ENCODE data around the gene LYRM4. TPM values are rescaled to one million over a fixed set of nuclear protein-coding genes. Genes with fewer than 3 reads are reported as not detected.

Gene LYRM4
- total RNA-seq, 1 donor from 2014 or later = 27.1 TPM

- H3K27me3 Mint-ChIP-seq (ENCODE audit: unreplicated experiment) = no peaks in the 10 kb centered on the region
- H3K9me3 Mint-ChIP-seq (ENCODE audit: unreplicated experiment) = no peaks in the 10 kb centered on the region
- H3K36me3 Mint-ChIP-seq (ENCODE audit: unreplicated experiment) = no peaks in the 10 kb centered on the region
- H3K4me1 Mint-ChIP-seq (ENCODE audit: unreplicated experiment) = peaks cover 48% of the 10 kb centered on the region
- TF ChIP-seq CTCF (IDR thresholded peaks at IDR 0.05) = no peak
- DNase-seq (ENCODE audit: extremely low spot score, unreplicated experiment) = no peak
- no peak overlapping the region for H3K27ac Mint-ChIP-seq (ENCODE audit: unreplicated experiment)
- H3K4me3 Mint-ChIP-seq (ENCODE audit: unreplicated experiment) = no peak overlapping the region
Observed at GRCh38 chr6:5211492-5211891, 49.3 kb downstream of the LYRM4 start.

GRCh38 chr6:5208471-5208971 is 52.2 kb downstream of the LYRM4 start:
- Mint-ChIP-seq H3K36me3 (ENCODE audit: unreplicated experiment) (no peaks in the 10 kb centered on the region), H3K4me3 (ENCODE audit: unreplicated experiment) (peak overlapping the region; percentile 11), H3K9me3 (ENCODE audit: unreplicated experiment) (no peaks in the 10 kb centered on the region), H3K27me3 (ENCODE audit: unreplicated experiment) (no peaks in the 10 kb centered on the region), H3K27ac (ENCODE audit: unreplicated experiment) (peak overlapping the region; percentile 48), H3K4me1 (ENCODE audit: unreplicated experiment) (peaks cover 40% of the 10 kb centered on the region)
- DNase-seq (ENCODE audit: extremely low spot score, unreplicated experiment) = no peak
- no peak for TF ChIP-seq CTCF (IDR thresholded peaks at IDR 0.05)

GRCh38 chr6:5208057-5208456 is 52.7 kb downstream of the LYRM4 start:
- H3K4me1 Mint-ChIP-seq (ENCODE audit: unreplicated experiment) = peaks cover 40% of the 10 kb centered on the region
- TF ChIP-seq CTCF (IDR thresholded peaks at IDR 0.05) = no peak
- no peaks in the 10 kb centered on the region for H3K36me3 Mint-ChIP-seq (ENCODE audit: unreplicated experiment)
- no peak for DNase-seq (ENCODE audit: extremely low spot score, unreplicated experiment)
- H3K9me3 Mint-ChIP-seq (ENCODE audit: unreplicated experiment) = no peaks in the 10 kb centered on the region
- H3K27ac Mint-ChIP-seq (ENCODE audit: unreplicated experiment) = peak overlapping the region; percentile 48
- no peaks in the 10 kb centered on the region for H3K27me3 Mint-ChIP-seq (ENCODE audit: unreplicated experiment)
- no peak overlapping the region for H3K4me3 Mint-ChIP-seq (ENCODE audit: unreplicated experiment)

- H3K27me3 Mint-ChIP-seq (ENCODE audit: unreplicated experiment) = no peaks in the 10 kb centered on the region
- H3K4me3 Mint-ChIP-seq (ENCODE audit: unreplicated experiment) = no peak overlapping the region
- H3K27ac Mint-ChIP-seq (ENCODE audit: unreplicated experiment) = peak overlapping the region; percentile 48
- H3K9me3 Mint-ChIP-seq (ENCODE audit: unreplicated experiment) = no peaks in the 10 kb centered on the region
- no peak for TF ChIP-seq CTCF (IDR thresholded peaks at IDR 0.05)
- H3K36me3 Mint-ChIP-seq (ENCODE audit: unreplicated experiment) = no peaks in the 10 kb centered on the region
- peaks cover 40% of the 10 kb centered on the region for H3K4me1 Mint-ChIP-seq (ENCODE audit: unreplicated experiment)
- DNase-seq (ENCODE audit: extremely low spot score, unreplicated experiment) = no peak
Observed at GRCh38 chr6:5206920-5207561, 53.7 kb downstream of the LYRM4 start.

- Mint-ChIP-seq H3K9me3 (ENCODE audit: unreplicated experiment) (no peaks in the 10 kb centered on the region), H3K36me3 (ENCODE audit: unreplicated experiment) (no peaks in the 10 kb centered on the region), H3K4me1 (ENCODE audit: unreplicated experiment) (peaks cover 41% of the 10 kb centered on the region), H3K27ac (ENCODE audit: unreplicated experiment) (peak overlapping the region; percentile 23), H3K27me3 (ENCODE audit: unreplicated experiment) (no peaks in the 10 kb centered on the region), H3K4me3 (ENCODE audit: unreplicated experiment) (no peak overlapping the region)
- TF ChIP-seq CTCF (IDR thresholded peaks at IDR 0.05) = no peak
- no peak for DNase-seq (ENCODE audit: extremely low spot score, unreplicated experiment)
Observed at GRCh38 chr6:5205877-5206850, 54.6 kb downstream of the LYRM4 start.

Data from osteocyte (in vitro differentiated cells).